ENCODE measurements around the gene TNIP1.

Gene TNIP1

GRCh38 chr5:151031554-151031953, 49.3 kb downstream of the TNIP1 start:
- Histone ChIP-seq H3K79me2 (ENCODE audit: control insufficient read depth, insufficient read depth, low read length, unreplicated experiment) (no peaks in the 10 kb centered on the region), H3K27me3 (ENCODE audit: insufficient read depth, low read length) (no peaks in the 10 kb centered on the region), H3K36me3 (ENCODE audit: insufficient read depth, low read length) (peaks cover 40% of the 10 kb centered on the region), H3K4me3 (ENCODE audit: low read depth, low read length) (no peak overlapping the region), H3K4me1 (ENCODE audit: control insufficient read depth, insufficient read depth, low read length, unreplicated experiment) (peaks cover 6% of the 10 kb centered on the region), H2AFZ (ENCODE audit: low read length, unreplicated experiment) (no peak overlapping the region), H3K27ac (ENCODE audit: low read depth, low read length) (no peak overlapping the region)

GRCh38 chr5:151030379-151030778, 50.5 kb downstream of the TNIP1 start:
- H3K4me1 ChIP-seq (ENCODE audit: control insufficient read depth, insufficient read depth, low read length, unreplicated experiment) = peaks cover 6% of the 10 kb centered on the region
- H3K27me3 ChIP-seq (ENCODE audit: insufficient read depth, low read length) = no peaks in the 10 kb centered on the region
- no peak overlapping the region for H3K4me3 ChIP-seq (ENCODE audit: low read depth, low read length)
- H3K79me2 ChIP-seq (ENCODE audit: control insufficient read depth, insufficient read depth, low read length, unreplicated experiment) = no peaks in the 10 kb centered on the region
- H3K36me3 ChIP-seq (ENCODE audit: insufficient read depth, low read length) = peaks cover 29% of the 10 kb centered on the region; the same call in 1 of the 2 replicates
- no peak overlapping the region for H3K27ac ChIP-seq (ENCODE audit: low read depth, low read length)
- H2AFZ ChIP-seq (ENCODE audit: low read length, unreplicated experiment) = no peak overlapping the region

GRCh38 chr5:151030056-151030336, 50.8 kb downstream of the TNIP1 start:
- peaks cover 25% of the 10 kb centered on the region; the same call in 1 of the 2 replicates for H3K36me3 ChIP-seq (ENCODE audit: insufficient read depth, low read length)
- H3K79me2 ChIP-seq (ENCODE audit: control insufficient read depth, insufficient read depth, low read length, unreplicated experiment) = no peaks in the 10 kb centered on the region
- H3K27me3 ChIP-seq (ENCODE audit: insufficient read depth, low read length) = no peaks in the 10 kb centered on the region
- H3K4me1 ChIP-seq (ENCODE audit: control insufficient read depth, insufficient read depth, low read length, unreplicated experiment) = peaks cover 4% of the 10 kb centered on the region
- H2AFZ ChIP-seq (ENCODE audit: low read length, unreplicated experiment) = no peak overlapping the region
- H3K27ac ChIP-seq (ENCODE audit: low read depth, low read length) = no peak overlapping the region
- no peak overlapping the region for H3K4me3 ChIP-seq (ENCODE audit: low read depth, low read length)

GRCh38 chr5:151029179-151030055, 51.4 kb downstream of the TNIP1 start:
- Histone ChIP-seq H3K79me2 (ENCODE audit: control insufficient read depth, insufficient read depth, low read length, unreplicated experiment) (no peaks in the 10 kb centered on the region), H3K4me3 (ENCODE audit: low read depth, low read length) (no peak overlapping the region), H3K27me3 (ENCODE audit: insufficient read depth, low read length) (no peaks in the 10 kb centered on the region), H3K4me1 (ENCODE audit: control insufficient read depth, insufficient read depth, low read length, unreplicated experiment) (peaks cover 6% of the 10 kb centered on the region), H3K27ac (ENCODE audit: low read depth, low read length) (no peak overlapping the region), H2AFZ (ENCODE audit: low read length, unreplicated experiment) (no peak overlapping the region), H3K36me3 (ENCODE audit: insufficient read depth, low read length) (peaks cover 23% of the 10 kb centered on the region; the same call in 1 of the 2 replicates)

GRCh38 chr5:151028717-151029116, 52.1 kb downstream of the TNIP1 start:
- Histone ChIP-seq H3K4me3 (ENCODE audit: low read depth, low read length) (no peak overlapping the region), H2AFZ (ENCODE audit: low read length, unreplicated experiment) (no peak overlapping the region), H3K27me3 (ENCODE audit: insufficient read depth, low read length) (no peaks in the 10 kb centered on the region), H3K79me2 (ENCODE audit: control insufficient read depth, insufficient read depth, low read length, unreplicated experiment) (no peaks in the 10 kb centered on the region), H3K36me3 (ENCODE audit: insufficient read depth, low read length) (peaks cover 20% of the 10 kb centered on the region; the same call in 1 of the 2 replicates), H3K4me1 (ENCODE audit: control insufficient read depth, insufficient read depth, low read length, unreplicated experiment) (peaks cover 13% of the 10 kb centered on the region), H3K27ac (ENCODE audit: low read depth, low read length) (no peak overlapping the region)

GRCh38 chr5:151027961-151028479, 52.8 kb downstream of the TNIP1 start:
- Histone ChIP-seq H3K36me3 (ENCODE audit: insufficient read depth, low read length) (peaks cover 20% of the 10 kb centered on the region; the same call in 1 of the 2 replicates), H3K4me1 (ENCODE audit: control insufficient read depth, insufficient read depth, low read length, unreplicated experiment) (peaks cover 20% of the 10 kb centered on the region), H3K79me2 (ENCODE audit: control insufficient read depth, insufficient read depth, low read length, unreplicated experiment) (no peaks in the 10 kb centered on the region), H3K27ac (ENCODE audit: low read depth, low read length) (no peak overlapping the region), H3K4me3 (ENCODE audit: low read depth, low read length) (no peak overlapping the region), H3K27me3 (ENCODE audit: insufficient read depth, low read length) (no peaks in the 10 kb centered on the region), H2AFZ (ENCODE audit: low read length, unreplicated experiment) (no peak overlapping the region)

- H3K27me3 ChIP-seq (ENCODE audit: insufficient read depth, low read length) = no peaks in the 10 kb centered on the region
- no peak overlapping the region for H3K4me3 ChIP-seq (ENCODE audit: low read depth, low read length)
- no peaks in the 10 kb centered on the region for H3K79me2 ChIP-seq (ENCODE audit: control insufficient read depth, insufficient read depth, low read length, unreplicated experiment)
- H3K27ac ChIP-seq (ENCODE audit: low read depth, low read length) = no peak overlapping the region
- peaks cover 32% of the 10 kb centered on the region for H3K4me1 ChIP-seq (ENCODE audit: control insufficient read depth, insufficient read depth, low read length, unreplicated experiment)
- no peak overlapping the region for H2AFZ ChIP-seq (ENCODE audit: low read length, unreplicated experiment)
- peaks cover 10% of the 10 kb centered on the region; the same call in 1 of the 2 replicates for H3K36me3 ChIP-seq (ENCODE audit: insufficient read depth, low read length)
Measured at GRCh38 chr5:151026679-151027078, 54.2 kb downstream of the TNIP1 start.

- Histone ChIP-seq H3K27ac (ENCODE audit: low read depth, low read length) (no peak overlapping the region), H3K27me3 (ENCODE audit: insufficient read depth, low read length) (no peaks in the 10 kb centered on the region), H3K79me2 (ENCODE audit: control insufficient read depth, insufficient read depth, low read length, unreplicated experiment) (no peaks in the 10 kb centered on the region), H3K4me3 (ENCODE audit: low read depth, low read length) (no peak overlapping the region), H3K36me3 (ENCODE audit: insufficient read depth, low read length) (peaks cover 8% of the 10 kb centered on the region; the same call in 1 of the 2 replicates), H2AFZ (ENCODE audit: low read length, unreplicated experiment) (no peak overlapping the region), H3K4me1 (ENCODE audit: control insufficient read depth, insufficient read depth, low read length, unreplicated experiment) (peaks cover 32% of the 10 kb centered on the region)
Measured at GRCh38 chr5:151026088-151026487, 54.7 kb downstream of the TNIP1 start.

- Histone ChIP-seq H3K4me3 (ENCODE audit: low read depth, low read length) (no peak overlapping the region), H3K79me2 (ENCODE audit: control insufficient read depth, insufficient read depth, low read length, unreplicated experiment) (no peaks in the 10 kb centered on the region), H3K4me1 (ENCODE audit: control insufficient read depth, insufficient read depth, low read length, unreplicated experiment) (peaks cover 32% of the 10 kb centered on the region), H3K27me3 (ENCODE audit: insufficient read depth, low read length) (no peaks in the 10 kb centered on the region), H3K27ac (ENCODE audit: low read depth, low read length) (no peak overlapping the region), H3K36me3 (ENCODE audit: insufficient read depth, low read length) (peaks cover 4% of the 10 kb centered on the region; the same call in 1 of the 2 replicates), H2AFZ (ENCODE audit: low read length, unreplicated experiment) (no peak overlapping the region)
Measured at GRCh38 chr5:151025250-151025606, 55.6 kb downstream of the TNIP1 start.

GRCh38 chr5:151024440-151025249, 56.2 kb downstream of the TNIP1 start:
- Histone ChIP-seq H3K27ac (ENCODE audit: low read depth, low read length) (no peak overlapping the region), H3K27me3 (ENCODE audit: insufficient read depth, low read length) (no peaks in the 10 kb centered on the region), H2AFZ (ENCODE audit: low read length, unreplicated experiment) (no peak overlapping the region), H3K4me3 (ENCODE audit: low read depth, low read length) (no peak overlapping the region), H3K4me1 (ENCODE audit: control insufficient read depth, insufficient read depth, low read length, unreplicated experiment) (peaks cover 36% of the 10 kb centered on the region), H3K79me2 (ENCODE audit: control insufficient read depth, insufficient read depth, low read length, unreplicated experiment) (no peaks in the 10 kb centered on the region), H3K36me3 (ENCODE audit: insufficient read depth, low read length) (no peaks in the 10 kb centered on the region; the same call in 1 of the 2 replicates)
